A673 (cell line): ENCODE results near the gene PLD1.

Source experiments
- EZH2 ChIP-seq: fragments of 200-600 bp; sonication (generic); IDR thresholded peaks from 2 replicates; pipeline ENCODE4 v1.6.1; 2017; ENCODE audit warnings: borderline replicate concordance, low read depth, mild to moderate bottlenecking, mixed read lengths, antibody characterized with exemption, low read length; ENCODE audit not compliant: poor library complexity, severe bottlenecking
- TF ChIP-seq, protein P1 (sequence below): fragments of 300-800, 200-600 bp; sonication (generic); conservative IDR thresholded peaks from 2 replicates; pipeline ENCODE4 v1.5.1; 2017; ENCODE audit warnings: low read depth, mild to moderate bottlenecking, antibody characterized with exemption, low read length, moderate library complexity, mixed read lengths

DNA sequence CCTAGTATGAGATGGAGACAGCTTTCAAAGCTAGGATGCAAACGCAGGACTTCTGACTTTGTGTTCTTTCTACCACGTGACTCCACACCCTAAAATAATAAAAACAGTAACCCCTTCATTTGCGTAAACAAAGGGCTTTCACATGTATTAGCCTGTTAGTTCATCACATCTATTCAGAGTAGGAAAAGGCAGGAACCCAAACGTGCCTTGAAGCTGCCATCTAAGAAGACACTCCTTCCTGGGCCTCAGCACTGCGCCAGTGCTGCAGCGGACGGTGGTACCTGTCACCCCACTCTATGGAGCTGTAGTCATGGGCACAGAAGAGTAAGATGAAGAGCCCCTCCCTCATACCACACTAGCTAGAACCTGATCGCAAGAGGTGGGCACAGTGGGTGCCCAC is 34.3 kb downstream of the PLD1 start:
- TF ChIP-seq, protein P1, sequence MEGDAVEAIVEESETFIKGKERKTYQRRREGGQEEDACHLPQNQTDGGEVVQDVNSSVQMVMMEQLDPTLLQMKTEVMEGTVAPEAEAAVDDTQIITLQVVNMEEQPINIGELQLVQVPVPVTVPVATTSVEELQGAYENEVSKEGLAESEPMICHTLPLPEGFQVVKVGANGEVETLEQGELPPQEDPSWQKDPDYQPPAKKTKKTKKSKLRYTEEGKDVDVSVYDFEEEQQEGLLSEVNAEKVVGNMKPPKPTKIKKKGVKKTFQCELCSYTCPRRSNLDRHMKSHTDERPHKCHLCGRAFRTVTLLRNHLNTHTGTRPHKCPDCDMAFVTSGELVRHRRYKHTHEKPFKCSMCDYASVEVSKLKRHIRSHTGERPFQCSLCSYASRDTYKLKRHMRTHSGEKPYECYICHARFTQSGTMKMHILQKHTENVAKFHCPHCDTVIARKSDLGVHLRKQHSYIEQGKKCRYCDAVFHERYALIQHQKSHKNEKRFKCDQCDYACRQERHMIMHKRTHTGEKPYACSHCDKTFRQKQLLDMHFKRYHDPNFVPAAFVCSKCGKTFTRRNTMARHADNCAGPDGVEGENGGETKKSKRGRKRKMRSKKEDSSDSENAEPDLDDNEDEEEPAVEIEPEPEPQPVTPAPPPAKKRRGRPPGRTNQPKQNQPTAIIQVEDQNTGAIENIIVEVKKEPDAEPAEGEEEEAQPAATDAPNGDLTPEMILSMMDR = no peak
- no peak for TF ChIP-seq EZH2
